Astrocyte (in vitro differentiated cells and primary cell): ENCODE data around the gene UCHL3.

Source experiments
- EZH2 ChIP-seq: IDR thresholded peaks from 2 replicates; pipeline ENCODE4 v1.6.1; 2012; ENCODE audit warnings: mild to moderate bottlenecking, low read length, inconsistent platforms; ENCODE audit not compliant: insufficient read depth
- TF ChIP-seq, protein P1 (sequence below): IDR thresholded peaks from 2 replicates; pipeline ENCODE4 v1.5.1; 2011; ENCODE audit warnings: low read depth, mild to moderate bottlenecking, inconsistent platforms, low read length, moderate library complexity; ENCODE audit not compliant: insufficient read depth

DNA sequence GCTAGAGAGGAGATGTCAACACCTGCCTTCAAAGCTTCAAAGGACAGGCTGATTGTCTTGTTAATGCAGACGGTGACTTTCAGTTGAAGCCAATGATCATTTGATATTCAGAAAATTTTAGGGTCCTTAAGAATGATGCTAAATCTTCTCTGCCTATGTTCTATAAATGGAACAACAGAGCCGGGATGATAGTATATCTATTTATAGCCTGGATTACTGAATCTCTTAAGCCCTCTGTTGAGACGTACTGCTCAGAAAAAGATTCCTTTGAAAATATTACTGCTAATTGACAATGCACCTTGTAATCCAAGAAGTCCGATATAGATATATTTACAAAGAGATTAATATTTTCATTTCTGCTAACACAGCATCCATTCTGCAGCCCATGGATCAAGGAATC, 50.8 kb downstream of the UCHL3 start:
- TF ChIP-seq, protein P1, sequence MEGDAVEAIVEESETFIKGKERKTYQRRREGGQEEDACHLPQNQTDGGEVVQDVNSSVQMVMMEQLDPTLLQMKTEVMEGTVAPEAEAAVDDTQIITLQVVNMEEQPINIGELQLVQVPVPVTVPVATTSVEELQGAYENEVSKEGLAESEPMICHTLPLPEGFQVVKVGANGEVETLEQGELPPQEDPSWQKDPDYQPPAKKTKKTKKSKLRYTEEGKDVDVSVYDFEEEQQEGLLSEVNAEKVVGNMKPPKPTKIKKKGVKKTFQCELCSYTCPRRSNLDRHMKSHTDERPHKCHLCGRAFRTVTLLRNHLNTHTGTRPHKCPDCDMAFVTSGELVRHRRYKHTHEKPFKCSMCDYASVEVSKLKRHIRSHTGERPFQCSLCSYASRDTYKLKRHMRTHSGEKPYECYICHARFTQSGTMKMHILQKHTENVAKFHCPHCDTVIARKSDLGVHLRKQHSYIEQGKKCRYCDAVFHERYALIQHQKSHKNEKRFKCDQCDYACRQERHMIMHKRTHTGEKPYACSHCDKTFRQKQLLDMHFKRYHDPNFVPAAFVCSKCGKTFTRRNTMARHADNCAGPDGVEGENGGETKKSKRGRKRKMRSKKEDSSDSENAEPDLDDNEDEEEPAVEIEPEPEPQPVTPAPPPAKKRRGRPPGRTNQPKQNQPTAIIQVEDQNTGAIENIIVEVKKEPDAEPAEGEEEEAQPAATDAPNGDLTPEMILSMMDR: no peak
- TF ChIP-seq EZH2: no peak
